SK-N-SH treated with all-trans-retinoic acid at 6 μM for 48 hours (cell line): ENCODE data around the gene SHC3.

Experiments used
- ATAC-seq: fragments of 200-7000 bp; cut with Tn5 transposase; 3 replicates; pipeline ENCODE4 v1.9.1; 2020; ENCODE audit warnings: mild to moderate bottlenecking, moderate library complexity
- ARNTL ChIP-seq: fragments of 450-650 bp; formaldehyde crosslinking; IDR thresholded peaks from 2 replicates; pipeline ENCODE4 v1.5.0; 2020; ENCODE audit warnings: low read depth, mild to moderate bottlenecking, moderate library complexity, borderline replicate concordance
- BACH2 ChIP-seq: fragments of 250-450 bp; sonication (Bioruptor Pico); IDR thresholded peaks from 2 replicates; pipeline ENCODE4 v1.9.0; 2021; ENCODE audit warnings: mild to moderate bottlenecking, borderline replicate concordance
- CSDC2 ChIP-seq: fragments of 250-450 bp; sonication (Bioruptor Pico); IDR thresholded peaks from 2 replicates; pipeline ENCODE4 v1.5.0; 2020; ENCODE audit warnings: mild to moderate bottlenecking, moderate library complexity
- GLIS3 ChIP-seq: fragments of 250-450 bp; sonication (Bioruptor Pico); IDR thresholded peaks from 2 replicates; pipeline ENCODE4 v1.5.0; 2020; ENCODE audit warnings: mild to moderate bottlenecking, moderate library complexity
- ISL1 ChIP-seq: fragments of 250-450 bp; sonication (Bioruptor Pico); IDR thresholded peaks from 2 replicates; pipeline ENCODE4 v2.1.2; 2022; ENCODE audit warnings: mild to moderate bottlenecking, moderate library complexity
- OSR1 ChIP-seq: fragments of 250-450 bp; sonication (Bioruptor Pico); IDR thresholded peaks from 2 replicates; pipeline ENCODE4 v1.8.0; 2022; ENCODE audit warnings: moderate library complexity, mild to moderate bottlenecking, inconsistent platforms
- PPARA ChIP-seq: fragments of 250-450 bp; sonication (Bioruptor Pico); IDR thresholded peaks from 2 replicates; pipeline ENCODE4 v1.5.0; 2020; ENCODE audit warnings: mild to moderate bottlenecking, borderline replicate concordance
- RARB ChIP-seq: fragments of 250-450 bp; sonication (Bioruptor Pico); IDR thresholded peaks from 2 replicates; pipeline ENCODE4 v1.8.0; 2021; ENCODE audit warnings: mild to moderate bottlenecking, moderate library complexity
- SNAI2 ChIP-seq: fragments of 250-450 bp; sonication (Bioruptor Pico); IDR thresholded peaks from 2 replicates; pipeline ENCODE4 v1.5.0; 2020; ENCODE audit warnings: mild to moderate bottlenecking, moderate library complexity
- TOX ChIP-seq: fragments of 250-450 bp; sonication (Bioruptor Pico); IDR thresholded peaks from 2 replicates; pipeline ENCODE4 v1.8.0; 2021; ENCODE audit warnings: mild to moderate bottlenecking, moderate library complexity, borderline replicate concordance
- ZC3H10 ChIP-seq: fragments of 250-450 bp; sonication (Bioruptor Pico); IDR thresholded peaks from 2 replicates; pipeline ENCODE4 v1.5.1; 2021; ENCODE audit warnings: mild to moderate bottlenecking, moderate library complexity
- ZFP30 ChIP-seq: fragments of 450-650 bp; formaldehyde crosslinking; IDR thresholded peaks from 2 replicates; pipeline ENCODE4 v1.5.0; 2022; ENCODE audit warnings: mild to moderate bottlenecking, moderate library complexity
- ZNF70 ChIP-seq: fragments of 450-650 bp; formaldehyde crosslinking; IDR thresholded peaks from 2 replicates; pipeline ENCODE4 v1.5.0; 2020; ENCODE audit warnings: mild to moderate bottlenecking, moderate library complexity
- ZNF8 ChIP-seq: fragments of 450-650 bp; formaldehyde crosslinking; IDR thresholded peaks from 2 replicates; pipeline ENCODE4 v1.5.0; 2020; ENCODE audit warnings: mild to moderate bottlenecking, moderate library complexity
- TF ChIP-seq, protein P1 (sequence below): fragments of 250-450 bp; sonication (Bioruptor Pico); IDR thresholded peaks from 2 replicates; pipeline ENCODE4 v1.5.1; 2021; ENCODE audit warnings: mild to moderate bottlenecking, moderate library complexity
- TF ChIP-seq, protein P2 (sequence below): fragments of 250-450 bp; sonication (Bioruptor Pico); IDR thresholded peaks from 2 replicates; pipeline ENCODE4 v1.5.1; 2020; ENCODE audit warnings: low read depth, mild to moderate bottlenecking, moderate library complexity
- TF ChIP-seq, protein P3 (sequence below): fragments of 250-450 bp; sonication (Bioruptor Pico); IDR thresholded peaks from 2 replicates; pipeline ENCODE4 v1.5.0; 2020; ENCODE audit warnings: mild to moderate bottlenecking, moderate library complexity

SHC3 gene

DNA sequence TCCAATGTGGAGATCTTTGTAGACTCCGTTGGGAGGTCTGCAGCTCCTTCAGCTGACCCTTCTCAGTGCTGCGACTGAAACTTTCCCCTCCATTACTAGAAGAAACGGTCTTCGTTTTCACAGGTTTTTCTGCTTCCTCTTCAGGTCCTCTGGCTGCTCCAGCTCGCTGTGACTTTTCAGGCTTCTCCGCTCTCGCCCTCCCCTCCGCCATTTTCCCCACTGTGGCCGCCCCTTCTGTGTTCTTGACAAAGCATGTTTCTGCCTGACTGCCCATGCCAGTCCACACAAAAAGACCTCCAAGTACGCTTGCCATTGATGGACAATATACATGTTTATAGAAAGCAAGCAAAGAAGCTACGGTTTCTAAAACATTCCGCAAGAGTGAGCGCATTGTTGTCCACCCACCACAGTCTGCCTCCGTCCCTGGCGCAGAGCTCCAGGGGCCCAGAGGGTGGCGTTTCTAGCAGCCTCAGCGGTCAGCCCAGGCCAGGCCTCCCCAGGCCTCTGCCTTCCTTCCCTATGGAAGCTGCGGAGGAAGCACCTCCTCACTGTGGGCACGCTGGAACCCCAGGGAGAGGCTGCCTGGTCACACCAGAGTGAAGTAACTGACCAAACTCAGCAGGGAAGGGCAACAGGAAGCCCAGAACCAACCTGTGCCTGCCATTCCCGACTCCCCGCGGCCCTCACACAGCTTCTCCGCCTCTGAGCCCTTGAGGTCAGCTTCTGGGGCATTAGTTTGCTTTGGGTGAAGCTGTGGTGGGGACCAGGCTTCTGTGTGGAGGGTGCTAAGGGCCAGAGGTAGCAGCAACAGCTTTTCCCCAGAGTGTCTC lies 207.3 kb downstream of the SHC3 start (continued):
- TF ChIP-seq, protein P1, sequence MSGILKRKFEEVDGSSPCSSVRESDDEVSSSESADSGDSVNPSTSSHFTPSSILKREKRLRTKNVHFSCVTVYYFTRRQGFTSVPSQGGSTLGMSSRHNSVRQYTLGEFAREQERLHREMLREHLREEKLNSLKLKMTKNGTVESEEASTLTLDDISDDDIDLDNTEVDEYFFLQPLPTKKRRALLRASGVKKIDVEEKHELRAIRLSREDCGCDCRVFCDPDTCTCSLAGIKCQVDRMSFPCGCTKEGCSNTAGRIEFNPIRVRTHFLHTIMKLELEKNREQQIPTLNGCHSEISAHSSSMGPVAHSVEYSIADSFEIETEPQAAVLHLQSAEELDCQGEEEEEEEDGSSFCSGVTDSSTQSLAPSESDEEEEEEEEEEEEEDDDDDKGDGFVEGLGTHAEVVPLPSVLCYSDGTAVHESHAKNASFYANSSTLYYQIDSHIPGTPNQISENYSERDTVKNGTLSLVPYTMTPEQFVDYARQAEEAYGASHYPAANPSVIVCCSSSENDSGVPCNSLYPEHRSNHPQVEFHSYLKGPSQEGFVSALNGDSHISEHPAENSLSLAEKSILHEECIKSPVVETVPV (CRISPR knock-in tag) = no peak
- TF ChIP-seq ZC3H10 = no peak
- no peak for TF ChIP-seq ZFP30 (CRISPR knock-in tag)
- no peak for TF ChIP-seq ISL1 (CRISPR knock-in tag)
- TF ChIP-seq, protein P2, sequence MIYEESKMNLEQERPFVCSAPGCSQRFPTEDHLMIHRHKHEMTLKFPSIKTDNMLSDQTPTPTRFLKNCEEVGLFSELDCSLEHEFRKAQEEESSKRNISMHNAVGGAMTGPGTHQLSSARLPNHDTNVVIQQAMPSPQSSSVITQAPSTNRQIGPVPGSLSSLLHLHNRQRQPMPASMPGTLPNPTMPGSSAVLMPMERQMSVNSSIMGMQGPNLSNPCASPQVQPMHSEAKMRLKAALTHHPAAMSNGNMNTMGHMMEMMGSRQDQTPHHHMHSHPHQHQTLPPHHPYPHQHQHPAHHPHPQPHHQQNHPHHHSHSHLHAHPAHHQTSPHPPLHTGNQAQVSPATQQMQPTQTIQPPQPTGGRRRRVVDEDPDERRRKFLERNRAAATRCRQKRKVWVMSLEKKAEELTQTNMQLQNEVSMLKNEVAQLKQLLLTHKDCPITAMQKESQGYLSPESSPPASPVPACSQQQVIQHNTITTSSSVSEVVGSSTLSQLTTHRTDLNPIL (CRISPR knock-in tag) = no peak
- TF ChIP-seq BACH2 = no peak
- TF ChIP-seq SNAI2 (CRISPR knock-in tag) = no peak
- TF ChIP-seq OSR1 (CRISPR knock-in tag) = no peak
- TF ChIP-seq, protein P3, sequence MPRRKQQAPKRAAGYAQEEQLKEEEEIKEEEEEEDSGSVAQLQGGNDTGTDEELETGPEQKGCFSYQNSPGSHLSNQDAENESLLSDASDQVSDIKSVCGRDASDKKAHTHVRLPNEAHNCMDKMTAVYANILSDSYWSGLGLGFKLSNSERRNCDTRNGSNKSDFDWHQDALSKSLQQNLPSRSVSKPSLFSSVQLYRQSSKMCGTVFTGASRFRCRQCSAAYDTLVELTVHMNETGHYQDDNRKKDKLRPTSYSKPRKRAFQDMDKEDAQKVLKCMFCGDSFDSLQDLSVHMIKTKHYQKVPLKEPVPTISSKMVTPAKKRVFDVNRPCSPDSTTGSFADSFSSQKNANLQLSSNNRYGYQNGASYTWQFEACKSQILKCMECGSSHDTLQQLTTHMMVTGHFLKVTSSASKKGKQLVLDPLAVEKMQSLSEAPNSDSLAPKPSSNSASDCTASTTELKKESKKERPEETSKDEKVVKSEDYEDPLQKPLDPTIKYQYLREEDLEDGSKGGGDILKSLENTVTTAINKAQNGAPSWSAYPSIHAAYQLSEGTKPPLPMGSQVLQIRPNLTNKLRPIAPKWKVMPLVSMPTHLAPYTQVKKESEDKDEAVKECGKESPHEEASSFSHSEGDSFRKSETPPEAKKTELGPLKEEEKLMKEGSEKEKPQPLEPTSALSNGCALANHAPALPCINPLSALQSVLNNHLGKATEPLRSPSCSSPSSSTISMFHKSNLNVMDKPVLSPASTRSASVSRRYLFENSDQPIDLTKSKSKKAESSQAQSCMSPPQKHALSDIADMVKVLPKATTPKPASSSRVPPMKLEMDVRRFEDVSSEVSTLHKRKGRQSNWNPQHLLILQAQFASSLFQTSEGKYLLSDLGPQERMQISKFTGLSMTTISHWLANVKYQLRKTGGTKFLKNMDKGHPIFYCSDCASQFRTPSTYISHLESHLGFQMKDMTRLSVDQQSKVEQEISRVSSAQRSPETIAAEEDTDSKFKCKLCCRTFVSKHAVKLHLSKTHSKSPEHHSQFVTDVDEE (CRISPR knock-in tag) = no peak
- no peak for TF ChIP-seq ZNF8 (CRISPR knock-in tag)
- no peak for TF ChIP-seq RARB (CRISPR knock-in tag)

DNA sequence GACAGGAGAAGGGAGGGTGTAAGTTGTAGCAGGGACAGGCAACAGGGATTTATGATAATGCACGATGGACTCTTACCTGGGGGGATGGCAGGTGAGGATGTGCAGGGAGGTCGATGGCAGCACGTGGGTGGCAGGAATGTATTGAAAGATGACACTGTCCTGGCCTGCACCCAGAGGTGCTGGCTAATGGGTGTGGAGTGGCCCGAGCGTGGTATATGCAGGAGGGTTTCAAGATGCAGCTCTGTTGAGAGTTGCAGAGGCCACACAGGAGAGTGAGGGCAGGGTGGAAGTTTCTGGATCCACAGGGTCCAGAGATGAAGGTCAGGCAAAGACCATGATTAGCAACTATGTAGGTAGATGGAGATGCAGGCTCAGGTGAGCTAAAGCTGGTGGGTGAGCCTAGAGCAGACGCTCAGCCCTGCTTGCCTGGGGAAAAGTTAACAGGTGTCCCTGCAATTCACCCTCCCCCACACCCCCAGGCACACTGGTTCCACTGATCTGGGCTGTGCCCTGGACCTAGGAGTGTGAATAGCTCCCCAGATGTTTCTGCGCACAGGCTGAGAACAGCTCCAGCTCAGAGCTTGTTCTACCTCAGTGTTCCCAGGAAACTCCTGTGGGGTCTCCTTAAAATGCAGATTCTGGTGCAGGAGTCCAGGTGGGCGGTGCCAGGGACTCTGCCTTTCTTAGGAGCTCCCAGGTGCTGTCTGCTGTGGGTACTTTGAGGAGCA lies 208.8 kb downstream of the SHC3 start:
- TF ChIP-seq BACH2 (no peak), GLIS3 (CRISPR knock-in tag) (no peak), ZC3H10 (no peak), PPARA (no peak), ARNTL (CRISPR knock-in tag) (no peak), ZFP30 (CRISPR knock-in tag) (no peak), CSDC2 (CRISPR knock-in tag) (no peak), TOX (CRISPR knock-in tag) (no peak), ZNF70 (no peak), OSR1 (CRISPR knock-in tag) (no peak)
- TF ChIP-seq, protein P2 (CRISPR knock-in tag) = no peak
- TF ChIP-seq, protein P1 (CRISPR knock-in tag) = no peak
- TF ChIP-seq, protein P3 (CRISPR knock-in tag) = no peak
- ATAC-seq = no peak
